ENCODE results near the gene SCNN1A. TPM values are rescaled to one million over a fixed set of nuclear protein-coding genes. Genes with fewer than 3 reads are reported as not detected.
"Not testable (repeated sequence)": the region's sequence is repeated elsewhere in the genome, so short reads cannot be mapped to it uniquely, and the experiment has no call there.

SCNN1A gene
- total and polyA plus RNA-seq, 11 donors: 0.11 to 3.9 (median 0.43) TPM; not detected in 4

GRCh38 chr12:6340745-6341416 lies 34.5 kb downstream of the SCNN1A start:
- peaks cover 2 to 78% (median 64%) of the 10 kb centered on the region in 12 donors for H3K4me1 ChIP-seq
- WGBS, 4 donors: 12 to 15% (median 12%) methylated on average over 15 of the region's 15 CpGs
- DNase-seq (peak in 2 of 5 donors; percentile 52 to 54), ATAC-seq (peak in 1 of 4 donors; percentile 5)
- peak overlapping the region; percentile 69 to 100 (median 84) for H3K4me3 ChIP-seq
- peak overlapping the region; percentile 90 to 100 (median 98) for H3K27ac ChIP-seq
- TF ChIP-seq CTCF (IDR thresholded peaks at IDR 0.05): no peak
- TF ChIP-seq POLR2A (IDR thresholded peaks at IDR 0.05): no peak
- H3K27me3 ChIP-seq: no peaks in the 10 kb centered on the region
- H3K9me3 ChIP-seq: no peaks in the 10 kb centered on the region
- peaks cover 0 to 12% (median 0%) of the 10 kb centered on the region in 9 donors for H3K36me3 ChIP-seq
- intact Hi-C loops (cut with DNase I): loop anchor here in 4 of 10 donors (5.0 to 10.0 kb wide), 3 partner anchors 41 to 214 kb away; partner anchors contain the start of genes LTBR (in 2 of the 4) and IFFO1 (in 1 of the 4)

GRCh38 chr12:6340032-6340638 lies 35.2 kb downstream of the SCNN1A start:
- no peak for TF ChIP-seq POLR2A (IDR thresholded peaks at IDR 0.05)
- no peak for TF ChIP-seq CTCF (IDR thresholded peaks at IDR 0.05)
- H3K4me1 ChIP-seq: peaks cover 3 to 79% (median 65%) of the 10 kb centered on the region in 12 donors
- peaks cover 0 to 16% (median 0%) of the 10 kb centered on the region in 9 donors for H3K36me3 ChIP-seq
- WGBS, 4 donors: 21 to 33% (median 25%) methylated on average over 9 of the region's 9 CpGs
- peak in 3 of 5 donors; percentile 60 to 62 (median 61) for DNase-seq
- peak overlapping the region; percentile 90 to 100 (median 98) for H3K27ac ChIP-seq
- peak overlapping the region; percentile 69 to 100 (median 84) for H3K4me3 ChIP-seq
- H3K27me3 ChIP-seq: no peaks in the 10 kb centered on the region
- peak in 1 of 4 donors; percentile 5 for ATAC-seq
- no peaks in the 10 kb centered on the region for H3K9me3 ChIP-seq
- intact Hi-C loops (cut with DNase I): loop anchor here in 4 of 10 donors (5.0 to 10.0 kb wide), 3 partner anchors 42 to 215 kb away; partner anchors contain the start of genes LTBR (in 2 of the 4) and IFFO1 (in 1 of the 4)

GRCh38 chr12:6338955-6339354 lies 36.4 kb downstream of the SCNN1A start:
- 38 to 57% (median 41%) methylated on average over 3 of the region's 3 CpGs for WGBS, 4 donors
- DNase-seq (no peak), ATAC-seq (no peak)
- Histone ChIP-seq H3K9me3 (no peaks in the 10 kb centered on the region), H3K4me3 (peak overlapping the region in 11 of 12 donors; percentile 69 to 100 (median 82)), H3K36me3 (peaks cover 0 to 28% (median 8%) of the 10 kb centered on the region in 9 donors), H3K4me1 (peaks cover 6 to 90% (median 73%) of the 10 kb centered on the region in 12 donors), H3K27me3 (no peaks in the 10 kb centered on the region), H3K27ac (peak overlapping the region; percentile 86 to 100 (median 98))
- intact Hi-C loops (cut with DNase I): loop anchor here in 9 of 10 donors (5.0 to 10.0 kb wide), 5 partner anchors 38 to 198 kb away; partner anchors contain the start of genes GAPDH (in 5 of the 9), LTBR (in 3 of the 9) and SCNN1A (in 2 of the 9)
- no peak for TF ChIP-seq CTCF (IDR thresholded peaks at IDR 0.05)
- TF ChIP-seq POLR2A (IDR thresholded peaks at IDR 0.05): no peak

GRCh38 chr12:6338536-6338935 lies 36.8 kb downstream of the SCNN1A start:
- intact Hi-C loops (cut with DNase I): loop anchor here in 9 of 10 donors (5.0 to 10.0 kb wide), 5 partner anchors 39 to 199 kb away; partner anchors contain the start of genes GAPDH (in 5 of the 9), LTBR (in 3 of the 9) and SCNN1A (in 2 of the 9)
- Histone ChIP-seq H3K36me3 (peaks cover 0 to 32% (median 12%) of the 10 kb centered on the region in 9 donors), H3K4me1 (peaks cover 6 to 90% (median 71%) of the 10 kb centered on the region in 12 donors), H3K27ac (peak overlapping the region in 11 of 12 donors; percentile 86 to 100 (median 98)), H3K4me3 (peak overlapping the region in 10 of 12 donors; percentile 74 to 100 (median 84))
- 72 to 84% (median 78%) methylated on average over 8 of the region's 8 CpGs for WGBS, 4 donors
- H3K9me3 ChIP-seq, ATAC-seq, H3K27me3 ChIP-seq, DNase-seq: not testable (repeated sequence)

Measured in heart left ventricle (tissue), 16 donors.